Fibroblast of lung (primary cell): ENCODE results near the gene KRTDAP.

Experiments used
- CTCF ChIP-seq, 2 donors: IDR thresholded peaks in 1 of 2; conservative IDR thresholded peaks in 1 of 2; 1 replicate in 1 of 2; 2 replicates in 1 of 2; pipeline ENCODE4 v1.5.1; 2011 to 2012; ENCODE audit warnings: low read length in 2 of 2, control low read depth in 1 of 2, inconsistent platforms in 1 of 2, low read depth in 1 of 2, mild to moderate bottlenecking in 1 of 2
- EZH2 ChIP-seq: IDR thresholded peaks from 2 replicates; pipeline ENCODE4 v1.5.1; 2012; ENCODE audit warnings: low read length, control low read depth, mild to moderate bottlenecking; ENCODE audit errors: missing control alignments

GRCh38 chr19:35524181-35524837 lies 34.0 kb upstream of the KRTDAP start:
- TF ChIP-seq CTCF (conservative IDR thresholded peaks at IDR 0.05 in 1 of 2, IDR thresholded peaks at IDR 0.05 in 1 of 2; ENCODE audit: low read depth in 1 of 2, low read length in 2 of 2): no peak
- no peak for TF ChIP-seq EZH2
